ENCODE data around the gene RAB26. TPM values are rescaled to one million over a fixed set of nuclear protein-coding genes. Genes with fewer than 3 reads are reported as not detected.

The RAB26 gene
- 0.33 and 0.39 TPM in 2 replicates for total RNA-seq

GRCh38 chr16:2147981-2148671 lies at the start of gene RAB26:
RAB26 (plus strand) TSS chr16:2148625; CDS start chr16:2148784, 159 bp downstream.

GRCh38 chr16:2135770-2136490 lies 12.5 kb upstream of the RAB26 start, which contains the start of gene PKD1:
PKD1 (minus strand) TSS chr16:2135898; CDS start chr16:2135689, 209 bp downstream.

GRCh38 chr16:2155091-2155950 lies 6.9 kb downstream of the RAB26 start, which contains the start of gene TRAF7:
TRAF7 (plus strand) TSS chr16:2155782; CDS start chr16:2163921, 8,139 bp downstream.

GRCh38 chr16:2196162-2196980 lies 47.9 kb downstream of the RAB26 start, which contains the start of gene CASKIN1:
CASKIN1 (minus strand) TSS chr16:2196605; CDS start chr16:2196432, 173 bp downstream.

Small RNA genes within 50 kb of the gene (small RNA-seq; reads per million reads assigned to genes)
- gene MIR3180-5 (not detected), gene MIR4516 (not detected), gene RF00019 (not detected), gene SNORD60 (not detected)

Other genes starting within 250 kb of the RAB26 start
- gene HS3ST6, start 230.2 kb upstream of the RAB26 start, total RNA-seq = not detected in 2 replicates
- 16.9 and 20.2 TPM in 2 replicates for gene MSRB1, start 205.4 kb upstream of the RAB26 start, total RNA-seq
- gene RPL3L, start 193.9 kb upstream of the RAB26 start, total RNA-seq = not detected in 2 replicates
- gene NDUFB10, start 189.1 kb upstream of the RAB26 start, total RNA-seq = 113 and 135 TPM in 2 replicates
- gene RPS2, start 183.8 kb upstream of the RAB26 start, total RNA-seq = 1,769 and 2,866 TPM in 2 replicates
- gene RNF151, start 181.8 kb upstream of the RAB26 start, total RNA-seq = not detected in 2 replicates
- 27.1 and 50.1 TPM in 2 replicates for gene TBL3, start 176.6 kb upstream of the RAB26 start, total RNA-seq
- gene NOXO1, start 167.2 kb upstream of the RAB26 start, total RNA-seq = 1.6 and 2.1 TPM in 2 replicates
- gene GFER, start 164.4 kb upstream of the RAB26 start, total RNA-seq = 13.0 and 14.9 TPM in 2 replicates
- gene SYNGR3, start 158.7 kb upstream of the RAB26 start, total RNA-seq = 3.5 and 4.4 TPM in 2 replicates
- gene ZNF598, start 138.8 kb upstream of the RAB26 start, total RNA-seq = 20.4 and 23.4 TPM in 2 replicates
- 0.33 and 0.39 TPM in 2 replicates for gene NPW, start 128.8 kb upstream of the RAB26 start, total RNA-seq
- 8.2 and 22.6 TPM in 2 replicates for gene NHERF2, start 121.7 kb upstream of the RAB26 start, total RNA-seq
- gene NTHL1, start 100.8 kb upstream of the RAB26 start, total RNA-seq = 7.9 and 22.7 TPM in 2 replicates
- gene TSC2, start 100.6 kb upstream of the RAB26 start, total RNA-seq = 82.8 and 95.0 TPM in 2 replicates
- gene PKD1, start 12.7 kb upstream of the RAB26 start, total RNA-seq = 62.6 and 99.7 TPM in 2 replicates
- 45.5 and 88.8 TPM in 2 replicates for gene TRAF7, start 7.2 kb downstream of the RAB26 start, total RNA-seq
- under 0.01 TPM in 1 of 2 replicates, not detected in the other for gene CASKIN1, start 48.0 kb downstream of the RAB26 start, total RNA-seq
- 24.3 and 82.3 TPM in 2 replicates for gene MLST8, start 56.8 kb downstream of the RAB26 start, total RNA-seq
- 1.2 and 22.8 TPM in 2 replicates for gene BRICD5, start 62.2 kb downstream of the RAB26 start, total RNA-seq
- 13.3 and 23.1 TPM in 2 replicates for gene PGP, start 66.2 kb downstream of the RAB26 start, total RNA-seq
- gene E4F1, start 75.0 kb downstream of the RAB26 start, total RNA-seq = 26.1 and 31.8 TPM in 2 replicates
- 0.22 and 2.0 TPM in 2 replicates for gene DNASE1L2, start 87.8 kb downstream of the RAB26 start, total RNA-seq
- 20.0 and 35.1 TPM in 2 replicates for gene ECI1, start 103.0 kb downstream of the RAB26 start, total RNA-seq
- 85.6 and 129 TPM in 2 replicates for gene RNPS1, start 119.5 kb downstream of the RAB26 start, total RNA-seq
- gene ABCA3, start 192.1 kb downstream of the RAB26 start, total RNA-seq = under 0.01 TPM in 2 replicates

Measured in placental epithelial cell (primary cell).